ENCODE results near the gene MED13.

- no peak for TF ChIP-seq YY1 (IDR thresholded peaks at IDR 0.05; ENCODE audit: low read depth)
- TF ChIP-seq ZBTB7A (IDR thresholded peaks at IDR 0.05; ENCODE audit: low read depth), result no peak
- no peak for TF ChIP-seq REST (IDR thresholded peaks at IDR 0.05; ENCODE audit: low read depth)
- TF ChIP-seq NFIC (IDR thresholded peaks at IDR 0.05), result no peak
- TF ChIP-seq TCF12 (IDR thresholded peaks at IDR 0.05; ENCODE audit: low read depth), result no peak
- TF ChIP-seq, protein P1, sequence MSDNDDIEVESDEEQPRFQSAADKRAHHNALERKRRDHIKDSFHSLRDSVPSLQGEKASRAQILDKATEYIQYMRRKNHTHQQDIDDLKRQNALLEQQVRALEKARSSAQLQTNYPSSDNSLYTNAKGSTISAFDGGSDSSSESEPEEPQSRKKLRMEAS (IDR thresholded peaks at IDR 0.05), result no peak
- no peak for TF ChIP-seq EP300 (IDR thresholded peaks at IDR 0.05; ENCODE audit: borderline replicate concordance)
- TF ChIP-seq CEBPB (IDR thresholded peaks at IDR 0.05), result no peak
- TF ChIP-seq EGR1 (IDR thresholded peaks at IDR 0.05), result no peak
- TF ChIP-seq RAD21 (IDR thresholded peaks at IDR 0.05; ENCODE audit: low read depth), result no peak
- no peak for TF ChIP-seq CREB1 (IDR thresholded peaks at IDR 0.05; ENCODE audit: low read depth)
- TF ChIP-seq TEAD4 (IDR thresholded peaks at IDR 0.05), result no peak
- TF ChIP-seq TAF1 (IDR thresholded peaks at IDR 0.05; ENCODE audit: low read depth), result no peak
- TF ChIP-seq FOXM1 (IDR thresholded peaks at IDR 0.05; ENCODE audit: borderline replicate concordance, low read depth), result no peak
These were observed 15.8 kb downstream of the MED13 start for GRCh38 chr17:62049299-62049698.

Data from Ishikawa (cell line).